Measurements from ENCODE around the gene TWIST2. TPM values are rescaled to one million over a fixed set of nuclear protein-coding genes. Genes with fewer than 3 reads are reported as not detected.

Gene TWIST2
- total and polyA plus RNA-seq, 11 donors = 0.39 to 10.9 (median 1.4) TPM

DNA sequence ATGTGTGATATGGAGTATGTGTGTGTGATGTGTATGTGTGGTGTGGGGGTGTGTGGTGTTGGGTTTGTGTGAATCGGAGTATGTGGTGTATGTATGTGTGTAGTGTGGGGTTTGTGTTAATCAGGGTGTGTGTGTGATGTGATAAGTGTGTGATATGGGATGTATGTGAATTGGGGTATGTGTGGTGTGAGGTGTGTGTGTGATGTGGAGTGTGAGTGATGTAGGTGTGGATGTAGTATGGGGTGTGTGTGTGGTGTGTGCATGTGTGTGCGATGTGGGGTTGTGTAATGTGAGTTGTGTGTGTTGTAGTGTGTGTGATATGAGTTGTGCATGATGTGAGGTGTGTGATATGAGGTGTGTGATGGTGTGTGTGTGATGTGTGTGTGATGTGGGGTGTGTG is 54.4 kb downstream of the TWIST2 start:
- intact Hi-C loops (cut with DNase I) = no loop called here
- peak in 1 of 5 donors; percentile 1 for DNase-seq
- H3K27ac ChIP-seq = no peak overlapping the region
- no peak overlapping the region for H3K4me3 ChIP-seq
- 86 to 98% (median 90%) methylated on average over 2 of the region's 2 CpGs for WGBS, 4 donors
- no peaks in the 10 kb centered on the region for H3K36me3 ChIP-seq
- H3K9me3 ChIP-seq = no peaks in the 10 kb centered on the region
- no peak for ATAC-seq
- peaks cover 0 to 4% (median 0%) of the 10 kb centered on the region in 12 donors for H3K4me1 ChIP-seq
- TF ChIP-seq POLR2A (IDR thresholded peaks at IDR 0.05) = no peak
- TF ChIP-seq, protein P1, sequence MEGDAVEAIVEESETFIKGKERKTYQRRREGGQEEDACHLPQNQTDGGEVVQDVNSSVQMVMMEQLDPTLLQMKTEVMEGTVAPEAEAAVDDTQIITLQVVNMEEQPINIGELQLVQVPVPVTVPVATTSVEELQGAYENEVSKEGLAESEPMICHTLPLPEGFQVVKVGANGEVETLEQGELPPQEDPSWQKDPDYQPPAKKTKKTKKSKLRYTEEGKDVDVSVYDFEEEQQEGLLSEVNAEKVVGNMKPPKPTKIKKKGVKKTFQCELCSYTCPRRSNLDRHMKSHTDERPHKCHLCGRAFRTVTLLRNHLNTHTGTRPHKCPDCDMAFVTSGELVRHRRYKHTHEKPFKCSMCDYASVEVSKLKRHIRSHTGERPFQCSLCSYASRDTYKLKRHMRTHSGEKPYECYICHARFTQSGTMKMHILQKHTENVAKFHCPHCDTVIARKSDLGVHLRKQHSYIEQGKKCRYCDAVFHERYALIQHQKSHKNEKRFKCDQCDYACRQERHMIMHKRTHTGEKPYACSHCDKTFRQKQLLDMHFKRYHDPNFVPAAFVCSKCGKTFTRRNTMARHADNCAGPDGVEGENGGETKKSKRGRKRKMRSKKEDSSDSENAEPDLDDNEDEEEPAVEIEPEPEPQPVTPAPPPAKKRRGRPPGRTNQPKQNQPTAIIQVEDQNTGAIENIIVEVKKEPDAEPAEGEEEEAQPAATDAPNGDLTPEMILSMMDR (IDR thresholded peaks at IDR 0.05) = no peak
- H3K27me3 ChIP-seq = peaks cover 0 to 13% (median 0%) of the 10 kb centered on the region in 9 donors

DNA sequence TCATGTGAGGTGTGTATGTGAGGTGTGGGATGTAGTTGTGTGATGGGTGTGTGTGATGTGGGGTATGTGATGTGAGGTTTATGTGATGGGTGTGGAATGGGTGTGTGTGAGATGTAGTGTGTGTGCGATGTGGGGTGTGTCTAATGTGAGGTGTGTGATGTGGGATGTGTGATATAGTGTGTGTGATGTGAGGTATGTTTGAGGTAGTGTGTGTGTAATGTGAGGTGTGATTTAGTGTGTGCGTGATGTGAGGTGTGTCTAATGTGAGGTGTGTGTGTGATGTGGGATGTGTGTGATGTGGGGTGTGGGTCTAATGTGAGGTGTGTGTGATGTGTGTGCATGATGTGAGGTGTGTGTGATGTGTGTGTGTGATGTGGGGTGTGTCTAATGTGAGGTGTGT is 55.3 kb downstream of the TWIST2 start:
- WGBS, 4 donors = 96 to 98% (median 98%) methylated on average over 2 of the region's 2 CpGs
- Histone ChIP-seq H3K27me3 (peaks cover 0 to 13% (median 0%) of the 10 kb centered on the region in 9 donors), H3K27ac (no peak overlapping the region), H3K36me3 (no peaks in the 10 kb centered on the region), H3K4me3 (no peak overlapping the region), H3K9me3 (no peaks in the 10 kb centered on the region), H3K4me1 (peaks cover 0 to 4% (median 0%) of the 10 kb centered on the region in 12 donors)
- DNase-seq (no peak), ATAC-seq (no peak)
- intact Hi-C loops (cut with DNase I) = no loop called here
- TF ChIP-seq, protein P1 (IDR thresholded peaks at IDR 0.05) = no peak
- no peak for TF ChIP-seq POLR2A (IDR thresholded peaks at IDR 0.05)

GRCh38 chr2:238904177-238904576 is 56.3 kb downstream of the TWIST2 start:
- Histone ChIP-seq H3K27ac (no peak overlapping the region), H3K4me3 (no peak overlapping the region), H3K36me3 (no peaks in the 10 kb centered on the region), H3K9me3 (no peaks in the 10 kb centered on the region), H3K4me1 (peaks cover 0 to 6% (median 0%) of the 10 kb centered on the region in 12 donors), H3K27me3 (peaks cover 0 to 13% (median 0%) of the 10 kb centered on the region in 9 donors)
- intact Hi-C loops (cut with DNase I) = no loop called here
- peak in 1 of 5 donors; percentile 6 for DNase-seq
- TF ChIP-seq, protein P1 (IDR thresholded peaks at IDR 0.05) = no peak
- TF ChIP-seq POLR2A (IDR thresholded peaks at IDR 0.05) = no peak
- ATAC-seq = no peak
- 86 to 90% (median 87%) methylated on average over 3 of the region's 3 CpGs for WGBS, 4 donors

GRCh38 chr2:238904716-238905115 is 56.8 kb downstream of the TWIST2 start:
- WGBS, 4 donors = 82 to 86% (median 84%) methylated on average over 3 of the region's 3 CpGs
- Histone ChIP-seq H3K27me3 (peaks cover 0 to 13% (median 0%) of the 10 kb centered on the region in 9 donors), H3K4me3 (no peak overlapping the region), H3K27ac (no peak overlapping the region), H3K36me3 (no peaks in the 10 kb centered on the region), H3K9me3 (no peaks in the 10 kb centered on the region), H3K4me1 (peaks cover 0 to 11% (median 0%) of the 10 kb centered on the region in 12 donors)
- ATAC-seq = no peak
- intact Hi-C loops (cut with DNase I) = no loop called here
- DNase-seq = no peak
- no peak for TF ChIP-seq POLR2A (IDR thresholded peaks at IDR 0.05)
- TF ChIP-seq, protein P1 (IDR thresholded peaks at IDR 0.05) = no peak
